IMR-90 (cell line): ENCODE measurements around the gene OR2H1. TPM values are rescaled to one million over a fixed set of nuclear protein-coding genes. Genes with fewer than 3 reads are reported as not detected.
A peak's percentile ranks its signal among the peaks of the same experiment; 100 is the strongest.

Experiments
- ATAC-seq: fragments of 200-7000 bp; cut with Tn5 transposase; 2 replicates; pipeline ENCODE4 v1.9.1; 2020; ENCODE audit warnings: low read depth, mild to moderate bottlenecking, moderate library complexity
- BruUV-seq: library from RNA; stranded (reverse); fragments of 400-500 nt; replicated peaks from 2 replicates; lab custom pipeline; 2021; lab: Mats Ljungman, UMichigan
- CTCF ChIA-PET: fragments of 300-600 bp; formaldehyde crosslinking; extraction: SDS; loops from one replicate; lab custom pipeline; 2021; ENCODE audit warnings: antibody characterized with exemption; lab: Yijun Ruan, JAX
- POLR2A ChIA-PET: fragments of 300-600 bp; sonication (Branson Sonifier 250); formaldehyde crosslinking; loops from one replicate; lab custom pipeline; 2022; ENCODE audit warnings: antibody characterized with exemption; ENCODE audit not compliant: unreplicated experiment; lab: Charles Lee
- DNase-seq: peaks from one replicate; pipeline ENCODE4 v3.0.0; 2013
- H2AFZ ChIP-seq: replicated peaks from 2 replicates; pipeline ENCODE3; 2013; ENCODE audit warnings: low read length, mild to moderate bottlenecking; ENCODE audit not compliant: poor library complexity
- H2AK5ac ChIP-seq: 2 replicates; pipeline ENCODE4 v1.6.1; 2013; ENCODE audit warnings: low read depth, low read length, inconsistent platforms
- H2AK9ac ChIP-seq: replicated peaks from 2 replicates; pipeline ENCODE3; 2013; ENCODE audit warnings: mild to moderate bottlenecking, low read depth, low read length, moderate library complexity; ENCODE audit not compliant: poor library complexity
- H2BK120ac ChIP-seq: 2 replicates; pipeline ENCODE4 v1.6.1; 2013; ENCODE audit warnings: low read depth, low read length, inconsistent platforms
- H2BK15ac ChIP-seq: 3 replicates; pipeline ENCODE4 v1.6.1; 2013; ENCODE audit warnings: low read depth, low read length, inconsistent platforms
- H2BK20ac ChIP-seq: 2 replicates; pipeline ENCODE4 v1.6.1; 2013; ENCODE audit warnings: low read depth, mild to moderate bottlenecking, inconsistent platforms, low read length, moderate library complexity
- H2BK5ac ChIP-seq: 2 replicates; pipeline ENCODE4 v1.6.1; 2013; ENCODE audit warnings: mild to moderate bottlenecking, low read depth, low read length, inconsistent platforms; ENCODE audit not compliant: poor library complexity, severe bottlenecking
- H3K14ac ChIP-seq: replicated peaks from 2 replicates; pipeline ENCODE4 v1.6.1; 2013; ENCODE audit warnings: low read depth, low read length, inconsistent platforms
- H3K18ac ChIP-seq: 2 replicates; pipeline ENCODE4 v1.6.1; 2013; ENCODE audit warnings: low read depth, low read length, control low read depth
- H3K23ac ChIP-seq: 2 replicates; pipeline ENCODE4 v1.6.1; 2013; ENCODE audit warnings: low read depth, low read length, inconsistent platforms
- H3K27ac ChIP-seq: 2 replicates; pipeline ENCODE4 v1.5.1; 2013; ENCODE audit warnings: mild to moderate bottlenecking, control low read depth, low read length; ENCODE audit not compliant: insufficient read depth
- H3K27me3 ChIP-seq: 2 replicates; pipeline ENCODE4 v1.6.1; 2013; ENCODE audit warnings: low read length; ENCODE audit not compliant: control insufficient read depth, insufficient read depth
- H3K36me3 ChIP-seq: 2 replicates; pipeline ENCODE4 v1.6.1; 2013; ENCODE audit warnings: low read length, mixed read lengths; ENCODE audit not compliant: control insufficient read depth, insufficient read depth
- H3K4ac ChIP-seq: 2 replicates; pipeline ENCODE4 v1.6.1; 2013; ENCODE audit warnings: low read depth, low read length, inconsistent platforms
- H3K4me1 ChIP-seq: 2 replicates; pipeline ENCODE4 v1.6.1; 2013; ENCODE audit warnings: low read length, mixed read lengths; ENCODE audit not compliant: control insufficient read depth, insufficient read depth
- H3K4me2 ChIP-seq: 2 replicates; pipeline ENCODE4 v1.6.1; 2013; ENCODE audit warnings: low read depth, mild to moderate bottlenecking, control low read depth, low read length, moderate library complexity
- H3K4me3 ChIP-seq: 2 replicates; pipeline ENCODE4 v1.5.1; 2013; ENCODE audit warnings: low read depth, mild to moderate bottlenecking, control low read depth, low read length, moderate library complexity; ENCODE audit not compliant: insufficient read depth
- H3K56ac ChIP-seq: 2 replicates; pipeline ENCODE4 v1.6.1; 2013; ENCODE audit warnings: low read length, inconsistent platforms; ENCODE audit not compliant: insufficient read depth; ENCODE audit errors: extremely low read depth
- H3K79me1 ChIP-seq, 2 experiments: 2 replicates each; pipeline ENCODE4 v1.6.1; 2013; ENCODE audit warnings: low read length in 2 of 2, inconsistent platforms in 1 of 2, low read depth in 1 of 2
- H3K9ac ChIP-seq: 2 replicates; pipeline ENCODE4 v1.6.1; 2013; ENCODE audit warnings: low read depth, low read length, control low read depth
- H3K9me1 ChIP-seq: 2 replicates; pipeline ENCODE4 v1.6.1; 2013; ENCODE audit warnings: low read length, inconsistent platforms; ENCODE audit not compliant: insufficient read depth
- H3K9me3 ChIP-seq: 2 replicates; pipeline ENCODE4 v1.6.1; 2013; ENCODE audit warnings: low read length; ENCODE audit not compliant: control insufficient read depth, insufficient read depth
- H4K20me1 ChIP-seq: 2 replicates; pipeline ENCODE4 v1.6.1; 2013; ENCODE audit warnings: low read length, inconsistent platforms; ENCODE audit not compliant: insufficient read depth
- H4K5ac ChIP-seq: 2 replicates; pipeline ENCODE4 v1.6.1; 2013; ENCODE audit warnings: mild to moderate bottlenecking, low read depth, low read length, control low read depth
- H4K8ac ChIP-seq, 2 experiments: 2 replicates each; pipeline ENCODE4 v1.6.1; 2013; ENCODE audit warnings: low read depth in 2 of 2, low read length in 2 of 2, control low read depth in 1 of 2, inconsistent platforms in 1 of 2
- H4K91ac ChIP-seq: 2 replicates; pipeline ENCODE4 v1.6.1; 2013; ENCODE audit warnings: low read depth, low read length, inconsistent platforms; ENCODE audit not compliant: insufficient read depth
- BHLHE40 ChIP-seq: fragments of 150-350 bp; IDR thresholded peaks from 2 replicates; pipeline ENCODE4 v1.6.1; 2016; ENCODE audit warnings: mild to moderate bottlenecking, low read depth, low read length
- CEBPB ChIP-seq: IDR thresholded peaks from 2 replicates; pipeline ENCODE4 v1.6.1; 2012; ENCODE audit warnings: low read depth, low read length, improper control_type of control experiment
- CTCF ChIP-seq: conservative IDR thresholded peaks from 2 replicates; pipeline ENCODE4 v1.5.1; 2012; ENCODE audit warnings: mild to moderate bottlenecking, low read depth, low read length, improper control_type of control experiment
- MXI1 ChIP-seq: IDR thresholded peaks from 2 replicates; pipeline ENCODE4 v1.6.1; 2012; ENCODE audit warnings: low read depth, mild to moderate bottlenecking, low read length, moderate library complexity, borderline replicate concordance
- POLR2A ChIP-seq: IDR thresholded peaks from 2 replicates; pipeline ENCODE4 v1.6.1; 2012; ENCODE audit warnings: mild to moderate bottlenecking, low read depth, low read length
- RAD21 ChIP-seq: IDR thresholded peaks from 2 replicates; pipeline ENCODE4 v1.6.1; 2012; ENCODE audit warnings: low read length, improper control_type of control experiment
- RFX5 ChIP-seq: IDR thresholded peaks from 2 replicates; pipeline ENCODE4 v1.8.0; 2012; ENCODE audit warnings: low read depth, mild to moderate bottlenecking, low read length, moderate library complexity
- WGBS, 2 experiments: methylation state at CpG; one replicate each; pipeline versions ENCODE4 v1.1.5 to v1.1.7; 2013; ENCODE audit warnings: missing lambda C conversion rate in 2 of 2; ENCODE audit not compliant: insufficient read length in 1 of 2; ENCODE audit errors: extremely low coverage in 2 of 2; 5-methylcytosine and 5-hydroxymethylcytosine counted together
- dilution Hi-C: fragments of 300-500 bp; cut with HindIII; formaldehyde crosslinking; loops from one replicate; pipeline ENCODE4 v1.14.3; 2018; ENCODE audit warnings: low sequenced_read_pairs; ENCODE audit not compliant: unreplicated experiment
- in situ Hi-C: fragments of 300-500 bp; cut with MboI; formaldehyde crosslinking; loops from 3 replicates; pipeline ENCODE4 v1.14.3; 2019; ENCODE audit warnings: low sequenced_read_pairs, inconsistent platforms, mixed read lengths
- intact Hi-C: fragments of 100-400 bp; cut with micrococcal nuclease; formaldehyde crosslinking; loops from 2 replicates; pipeline ENCODE4 v1.10.0; 2022
- polyA plus RNA-seq, 3 experiments: library from polyadenylated mRNA; depleted of rRNA; stranded (reverse); fragments of >200 nt; gene quantifications; 2 replicates each; pipeline ENCODE4 v1.2.3, GENCODE V29; 2012; ENCODE audit warnings: low replicate concordance in 1 of 3
- total RNA-seq: library from RNA; depleted of rRNA; stranded (reverse); fragments of >200 nt; gene quantifications from 2 replicates; pipeline ENCODE4 v1.2.3, GENCODE V29; 2012
- TF ChIP-seq, protein P1 (sequence below): fragments of 150-350 bp; IDR thresholded peaks from 2 replicates; pipeline ENCODE4 v1.6.1; 2016; ENCODE audit warnings: low read depth, mild to moderate bottlenecking, low read length, moderate library complexity, borderline replicate concordance

Gene OR2H1
- total and polyA plus RNA-seq, 2 of the 4 experiments (the other 2 are of a cell fraction) = not detected

GRCh38 chr6:29425075-29425474 is 31.9 kb upstream of the OR2H1 start:
- Histone ChIP-seq H2AK5ac (no peak overlapping the region), H3K36me3 (no peaks in the 10 kb centered on the region), H2BK20ac (no peak overlapping the region), H3K4me3 (no peak overlapping the region), H2BK15ac (no peak overlapping the region), H3K27ac (no peak overlapping the region), H3K9me1 (no peaks in the 10 kb centered on the region), H3K9me3 (peaks cover 6% of the 10 kb centered on the region), H2BK5ac (no peak overlapping the region), H3K9ac (no peak overlapping the region), H3K14ac (no peak overlapping the region), H4K91ac (no peak overlapping the region), H4K8ac (no peak overlapping the region), H3K56ac (no peak overlapping the region), H3K27me3 (no peaks in the 10 kb centered on the region), H2BK120ac (no peak overlapping the region), H3K79me1 (no peaks in the 10 kb centered on the region), H3K23ac (no peak overlapping the region), H4K20me1 (no peaks in the 10 kb centered on the region), H3K4me2 (no peak overlapping the region), H3K18ac (no peak overlapping the region), H2AFZ (no peak overlapping the region), H3K4me1 (no peaks in the 10 kb centered on the region), H4K5ac (no peak overlapping the region), H2AK9ac (no peak overlapping the region), H3K4ac (no peak overlapping the region)
- DNase-seq (no peak), ATAC-seq (no peak)
- intact Hi-C loops (no loop called here), in situ Hi-C loops (no loop called here), dilution Hi-C loops (no loop called here)
- ChIA-PET CTCF (no interaction called here), POLR2A (no interaction called here)
- no CpG with 5 or more reads among the region's 1 CpG for WGBS, 2 experiments
- TF ChIP-seq RAD21 (no peak), CEBPB (peak; percentile 57; the same call in 1 of the 2 replicates), BHLHE40 (no peak), POLR2A (no peak), MXI1 (no peak), CTCF (no peak), RFX5 (no peak)
- TF ChIP-seq, protein P1, sequence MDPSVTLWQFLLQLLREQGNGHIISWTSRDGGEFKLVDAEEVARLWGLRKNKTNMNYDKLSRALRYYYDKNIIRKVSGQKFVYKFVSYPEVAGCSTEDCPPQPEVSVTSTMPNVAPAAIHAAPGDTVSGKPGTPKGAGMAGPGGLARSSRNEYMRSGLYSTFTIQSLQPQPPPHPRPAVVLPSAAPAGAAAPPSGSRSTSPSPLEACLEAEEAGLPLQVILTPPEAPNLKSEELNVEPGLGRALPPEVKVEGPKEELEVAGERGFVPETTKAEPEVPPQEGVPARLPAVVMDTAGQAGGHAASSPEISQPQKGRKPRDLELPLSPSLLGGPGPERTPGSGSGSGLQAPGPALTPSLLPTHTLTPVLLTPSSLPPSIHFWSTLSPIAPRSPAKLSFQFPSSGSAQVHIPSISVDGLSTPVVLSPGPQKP = no peak
- BruUV-seq = no TSS peak
